Parathyroid adenoma (tissue), 2 donors: ENCODE measurements around the gene NSF.

Experiments used
- H2AFZ ChIP-seq: fragments of 300-600 bp; sonication (generic); one replicate; pipeline ENCODE4 v1.7.0; 2017; ENCODE audit warnings: antibody characterized with exemption, mild to moderate bottlenecking
- H3K27ac ChIP-seq: fragments of 300-600 bp; sonication (generic); one replicate; pipeline ENCODE4 v1.7.0; 2017
- H3K27me3 ChIP-seq: fragments of 300-600 bp; sonication (generic); one replicate; pipeline ENCODE4 v1.7.0; 2017; ENCODE audit warnings: low read length; ENCODE audit not compliant: control insufficient read depth, insufficient read depth
- H3K36me3 ChIP-seq: fragments of 300-600 bp; sonication (generic); one replicate; pipeline ENCODE4 v1.7.0; 2017; ENCODE audit warnings: low read length; ENCODE audit not compliant: control insufficient read depth, insufficient read depth
- H3K4me1 ChIP-seq: fragments of 300-600 bp; sonication (generic); one replicate; pipeline ENCODE4 v1.7.0; 2017; ENCODE audit warnings: control low read depth
- H3K4me2 ChIP-seq: fragments of 300-600 bp; sonication (generic); one replicate; pipeline ENCODE4 v1.7.0; 2017; ENCODE audit warnings: low read length
- H3K4me3 ChIP-seq: fragments of 300-600 bp; sonication (generic); one replicate; pipeline ENCODE4 v1.7.0; 2017; ENCODE audit warnings: low read depth, low read length
- H3K79me2 ChIP-seq: fragments of 300-600 bp; sonication (generic); one replicate; pipeline ENCODE4 v1.7.0; 2017; ENCODE audit warnings: control low read depth
- H3K9ac ChIP-seq: fragments of 300-600 bp; sonication (generic); one replicate; pipeline ENCODE4 v1.7.0; 2017; ENCODE audit warnings: mild to moderate bottlenecking
- H3K9me3 ChIP-seq: fragments of 300-600 bp; sonication (generic); one replicate; pipeline ENCODE4 v1.7.0; 2017; ENCODE audit warnings: low read length; ENCODE audit not compliant: control insufficient read depth
- TF ChIP-seq, protein P1 (sequence below): fragments of 300-600 bp; sonication (generic); IDR thresholded peaks from one replicate; pipeline ENCODE4 v1.7.0; 2017; ENCODE audit warnings: antibody characterized with exemption, mild to moderate bottlenecking
- donor health status: primary hyperparathyroidism.

NSF gene

GRCh38 chr17:46800573-46800972, 210.1 kb downstream of the NSF start:
- Histone ChIP-seq H3K4me1 (no peaks in the 10 kb centered on the region), H3K4me3 (no peak overlapping the region), H2AFZ (no peak overlapping the region), H3K27me3 (no peaks in the 10 kb centered on the region), H3K9me3 (no peaks in the 10 kb centered on the region), H3K9ac (no peak overlapping the region), H3K4me2 (no peak overlapping the region), H3K36me3 (no peaks in the 10 kb centered on the region), H3K27ac (no peak overlapping the region), H3K79me2 (no peaks in the 10 kb centered on the region)
- TF ChIP-seq, protein P1, sequence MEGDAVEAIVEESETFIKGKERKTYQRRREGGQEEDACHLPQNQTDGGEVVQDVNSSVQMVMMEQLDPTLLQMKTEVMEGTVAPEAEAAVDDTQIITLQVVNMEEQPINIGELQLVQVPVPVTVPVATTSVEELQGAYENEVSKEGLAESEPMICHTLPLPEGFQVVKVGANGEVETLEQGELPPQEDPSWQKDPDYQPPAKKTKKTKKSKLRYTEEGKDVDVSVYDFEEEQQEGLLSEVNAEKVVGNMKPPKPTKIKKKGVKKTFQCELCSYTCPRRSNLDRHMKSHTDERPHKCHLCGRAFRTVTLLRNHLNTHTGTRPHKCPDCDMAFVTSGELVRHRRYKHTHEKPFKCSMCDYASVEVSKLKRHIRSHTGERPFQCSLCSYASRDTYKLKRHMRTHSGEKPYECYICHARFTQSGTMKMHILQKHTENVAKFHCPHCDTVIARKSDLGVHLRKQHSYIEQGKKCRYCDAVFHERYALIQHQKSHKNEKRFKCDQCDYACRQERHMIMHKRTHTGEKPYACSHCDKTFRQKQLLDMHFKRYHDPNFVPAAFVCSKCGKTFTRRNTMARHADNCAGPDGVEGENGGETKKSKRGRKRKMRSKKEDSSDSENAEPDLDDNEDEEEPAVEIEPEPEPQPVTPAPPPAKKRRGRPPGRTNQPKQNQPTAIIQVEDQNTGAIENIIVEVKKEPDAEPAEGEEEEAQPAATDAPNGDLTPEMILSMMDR: no peak

DNA sequence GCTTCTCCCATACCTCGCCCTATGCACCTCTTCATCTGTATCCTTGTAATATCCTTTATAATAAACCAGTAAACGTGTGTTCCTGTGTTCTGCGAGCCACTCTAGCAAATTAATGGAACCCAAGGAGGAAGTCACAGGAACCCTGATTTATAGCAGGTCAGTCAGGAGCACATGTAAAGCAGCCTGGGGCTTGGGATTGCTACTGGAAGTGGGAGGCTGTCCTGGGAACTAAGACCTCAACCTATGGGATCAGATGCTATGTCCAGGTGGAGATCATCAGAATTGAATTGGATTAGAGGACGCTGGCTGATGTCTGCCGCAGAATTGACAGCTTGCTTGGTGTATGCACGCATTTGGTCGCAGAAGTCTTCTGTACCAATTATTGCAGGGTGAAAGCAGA, 212.3 kb downstream of the NSF start:
- Histone ChIP-seq H3K27ac (no peak overlapping the region), H3K4me3 (no peak overlapping the region), H3K9me3 (no peaks in the 10 kb centered on the region), H2AFZ (no peak overlapping the region), H3K4me1 (no peaks in the 10 kb centered on the region), H3K4me2 (no peak overlapping the region), H3K9ac (no peak overlapping the region), H3K36me3 (no peaks in the 10 kb centered on the region), H3K79me2 (no peaks in the 10 kb centered on the region), H3K27me3 (no peaks in the 10 kb centered on the region)
- TF ChIP-seq, protein P1: no peak

- TF ChIP-seq, protein P1: no peak
- no peak overlapping the region for H3K9ac ChIP-seq
- no peak overlapping the region for H3K27ac ChIP-seq
- H3K36me3 ChIP-seq: no peaks in the 10 kb centered on the region
- H3K27me3 ChIP-seq: no peaks in the 10 kb centered on the region
- no peaks in the 10 kb centered on the region for H3K9me3 ChIP-seq
- no peak overlapping the region for H3K4me2 ChIP-seq
- no peaks in the 10 kb centered on the region for H3K4me1 ChIP-seq
- H3K79me2 ChIP-seq: no peaks in the 10 kb centered on the region
- H2AFZ ChIP-seq: no peak overlapping the region
- no peak overlapping the region for H3K4me3 ChIP-seq
Measured at GRCh38 chr17:46803544-46803943, 213.1 kb downstream of the NSF start.

DNA sequence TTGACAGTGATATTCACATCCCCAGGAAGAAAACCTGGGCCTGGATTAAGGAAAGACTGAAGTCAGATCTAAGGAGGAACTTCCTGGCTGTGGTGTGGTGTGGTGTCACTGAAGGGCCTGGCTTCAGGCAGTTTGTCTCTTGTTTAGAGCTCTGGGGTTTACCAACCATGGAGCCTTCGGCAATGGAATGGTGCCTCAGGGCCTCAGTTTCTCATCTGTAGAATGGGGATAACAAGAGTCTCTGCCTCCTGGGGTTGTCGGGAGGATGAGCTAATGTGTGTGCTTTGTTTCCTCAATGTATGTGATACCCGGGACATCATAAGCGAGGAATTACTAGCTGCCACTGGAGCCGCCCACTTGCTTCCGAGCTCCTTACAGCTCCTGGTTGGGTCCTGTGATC, 215.3 kb downstream of the NSF start:
- H2AFZ ChIP-seq: no peak overlapping the region
- no peaks in the 10 kb centered on the region for H3K36me3 ChIP-seq
- H3K4me1 ChIP-seq: no peaks in the 10 kb centered on the region
- no peaks in the 10 kb centered on the region for H3K79me2 ChIP-seq
- H3K9me3 ChIP-seq: no peaks in the 10 kb centered on the region
- H3K27me3 ChIP-seq: no peaks in the 10 kb centered on the region
- no peak overlapping the region for H3K4me2 ChIP-seq
- H3K4me3 ChIP-seq: no peak overlapping the region
- TF ChIP-seq, protein P1: no peak
- H3K27ac ChIP-seq: no peak overlapping the region
- H3K9ac ChIP-seq: no peak overlapping the region
